ENCODE measurements around the gene ASB2.

Gene ASB2

DNA sequence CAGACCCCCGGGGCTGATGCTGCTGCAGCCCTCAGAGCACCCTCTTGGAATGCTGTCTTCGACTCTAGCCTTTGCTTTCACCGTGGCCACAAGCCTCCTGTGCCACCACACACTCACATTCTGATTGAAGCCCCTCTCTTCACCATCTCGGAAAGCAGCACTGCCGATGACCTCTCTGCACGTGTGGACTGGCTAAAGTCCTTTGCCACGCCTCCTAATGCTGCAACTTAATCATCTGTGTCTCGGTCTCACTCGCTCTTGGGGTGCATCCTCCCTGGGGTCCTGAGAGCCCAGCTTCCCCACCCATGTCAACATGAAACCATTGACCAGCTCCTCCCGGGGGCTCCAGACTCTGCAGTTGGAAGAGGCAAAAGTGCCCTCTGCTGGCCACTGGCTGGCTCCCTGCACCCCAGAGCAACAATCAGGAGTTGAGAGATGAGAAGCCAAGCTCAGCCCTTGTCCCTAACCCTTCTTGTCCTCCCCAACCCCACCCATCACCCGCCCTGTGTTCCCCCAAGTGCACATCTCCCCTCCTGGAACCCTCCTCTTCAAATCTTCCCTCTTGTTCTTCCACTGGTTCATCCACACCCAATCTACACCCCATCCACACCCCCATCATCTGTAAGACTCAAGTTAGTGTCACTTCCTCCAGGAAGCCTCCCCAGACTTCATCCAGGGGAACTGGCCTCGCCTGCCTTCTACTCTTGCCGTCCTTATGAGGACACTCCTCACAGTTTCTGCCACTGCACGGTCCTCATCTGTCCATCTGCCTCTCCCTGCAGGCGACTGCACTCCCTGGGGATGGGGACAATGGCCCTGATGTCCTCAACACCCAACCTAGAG, 72.8 kb downstream of the ASB2 start:
- in situ Hi-C loops (cut with HindIII; ENCODE audit: low pct_ligation_motif_present, low pct_unique_long_range_greater_than_20kb, low sequenced_read_pairs), result loop anchor here (25.0 kb wide), 1 partner anchor 241 kb away; no protein-coding TSS in a partner anchor

GRCh38 chr14:93902619-93903307, 73.6 kb downstream of the ASB2 start:
- in situ Hi-C loops (cut with HindIII; ENCODE audit: low pct_ligation_motif_present, low pct_unique_long_range_greater_than_20kb, low sequenced_read_pairs), result loop anchor here (25.0 kb wide), 1 partner anchor 240 kb away; no protein-coding TSS in a partner anchor
- no peak for DNase-seq

More for the DNA sequence above, 72.8 kb downstream of the ASB2 start:
- peak; percentile 7 for DNase-seq

DNA sequence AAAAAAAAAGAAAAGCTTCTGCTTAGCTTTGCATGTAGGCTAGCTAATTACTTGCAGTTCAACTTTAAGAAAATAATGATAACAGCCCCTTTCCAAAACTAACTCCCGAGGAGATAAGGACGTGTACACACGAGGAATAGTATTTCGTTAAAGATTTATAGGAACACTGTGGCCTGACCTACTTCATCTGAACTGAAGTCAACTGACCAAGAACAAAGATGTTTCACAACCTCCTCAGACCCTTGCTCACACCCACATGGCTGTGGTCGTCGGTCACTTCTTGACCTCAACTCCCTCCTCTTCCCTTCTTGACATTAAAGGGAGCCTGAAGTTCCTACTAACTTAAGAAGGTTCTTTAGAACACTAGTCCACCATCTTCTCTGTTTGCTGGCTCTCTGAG, 74.6 kb downstream of the ASB2 start:
- in situ Hi-C loops (cut with HindIII; ENCODE audit: low pct_ligation_motif_present, low pct_unique_long_range_greater_than_20kb, low sequenced_read_pairs), result loop anchor here (25.0 kb wide), 1 partner anchor 240 kb away; no protein-coding TSS in a partner anchor
- DNase-seq, result no peak

DNA sequence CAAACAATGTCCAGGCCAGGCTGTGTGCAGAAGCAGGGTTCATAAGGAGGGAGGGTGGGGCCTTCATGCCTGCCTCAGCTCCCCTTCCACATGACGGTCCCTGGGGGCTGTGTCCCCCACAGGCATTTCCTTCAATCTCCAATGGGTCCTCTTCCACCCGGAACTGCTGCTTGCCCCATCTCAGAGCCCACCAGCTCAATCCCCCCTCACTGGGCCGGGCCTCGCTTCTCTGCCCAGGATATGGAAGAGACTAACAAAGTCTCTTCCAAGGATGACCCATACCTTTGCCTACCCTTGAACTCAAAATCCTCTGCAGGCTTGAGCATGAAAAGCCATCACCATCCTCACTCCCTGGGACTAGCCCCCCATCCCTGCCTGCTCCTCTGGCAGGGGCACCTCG, 77.6 kb downstream of the ASB2 start:
- DNase-seq, result no peak

DNA sequence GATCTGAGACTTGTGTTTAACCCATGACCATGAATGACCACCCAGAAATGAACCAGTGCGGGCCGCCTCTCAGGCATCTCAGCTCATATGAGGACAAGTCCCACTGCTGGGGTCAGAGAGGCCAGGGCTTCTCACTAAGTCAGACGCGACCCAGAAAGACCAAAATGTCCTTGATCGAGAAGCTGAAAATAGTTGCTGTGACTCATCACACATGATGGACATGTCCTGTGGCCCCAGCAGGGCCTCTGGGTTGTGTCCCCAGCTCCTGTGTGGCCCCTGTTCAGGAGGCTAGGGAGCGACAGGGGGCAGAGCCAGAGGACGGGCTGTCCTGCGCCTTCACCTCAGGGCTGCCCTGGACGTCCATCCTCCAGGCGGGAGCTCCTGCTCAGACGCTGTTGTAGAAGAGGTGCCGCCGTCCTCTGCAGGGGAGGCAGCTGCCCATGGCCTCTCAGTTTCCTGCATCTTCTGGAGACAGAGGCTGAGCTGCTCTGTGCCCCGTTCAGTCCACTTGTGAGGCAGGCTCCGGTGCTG, 78.2 kb downstream of the ASB2 start:
- in situ Hi-C loops (cut with HindIII; ENCODE audit: low pct_ligation_motif_present, low pct_unique_long_range_greater_than_20kb, low sequenced_read_pairs), result no loop called here
- DNase-seq, result no peak

More for the DNA sequence above, 77.6 kb downstream of the ASB2 start:
- in situ Hi-C loops (cut with HindIII; ENCODE audit: low pct_ligation_motif_present, low pct_unique_long_range_greater_than_20kb, low sequenced_read_pairs), result no loop called here

DNA sequence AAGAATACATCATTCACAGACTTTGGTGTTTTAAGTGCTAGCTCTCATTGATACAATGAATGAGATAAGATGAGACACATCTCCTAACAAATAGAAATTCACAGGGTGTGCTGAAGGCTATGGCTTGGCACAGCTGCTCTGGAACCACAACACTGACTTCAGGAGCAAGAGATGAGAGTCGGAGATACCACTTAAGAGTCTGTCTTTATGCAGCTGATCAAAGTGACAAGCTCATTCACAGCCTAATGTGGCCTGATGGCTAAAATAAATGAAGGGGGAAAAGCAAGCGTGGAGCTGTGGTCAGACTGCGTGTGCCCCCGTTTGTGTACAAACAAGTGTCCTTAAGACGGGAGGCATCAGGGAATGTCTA, 78.9 kb downstream of the ASB2 start:
- no peak for DNase-seq
- in situ Hi-C loops (cut with HindIII; ENCODE audit: low pct_ligation_motif_present, low pct_unique_long_range_greater_than_20kb, low sequenced_read_pairs), result no loop called here

DNA sequence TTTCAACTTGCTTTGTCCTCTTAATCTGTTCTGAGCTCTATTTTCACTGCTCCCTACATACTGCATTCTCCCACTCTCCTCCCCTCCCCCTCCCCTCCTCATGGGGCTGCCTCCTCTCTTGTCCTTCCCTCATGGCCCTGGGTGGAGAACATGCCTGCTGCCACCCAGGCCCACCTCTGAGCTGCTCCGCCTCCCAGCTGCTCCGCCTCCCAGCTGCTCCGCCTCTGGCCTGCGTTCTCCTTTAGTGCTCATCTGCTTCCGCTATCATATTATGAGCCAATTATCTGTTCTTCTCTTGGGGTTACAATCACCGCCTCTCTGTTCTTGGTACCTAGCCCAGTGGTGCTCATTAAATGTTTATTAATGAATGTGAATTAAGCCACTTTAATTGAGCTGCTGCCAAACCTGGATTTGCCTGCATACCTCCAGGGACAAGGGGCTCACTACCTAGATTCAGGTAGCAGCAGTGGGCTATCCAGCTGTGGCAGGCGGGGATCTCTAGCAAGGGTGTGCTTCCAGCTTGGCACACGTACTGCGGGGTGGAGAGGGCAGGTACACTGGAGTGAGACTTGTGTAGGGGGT, 81.3 kb downstream of the ASB2 start:
- in situ Hi-C loops (cut with HindIII; ENCODE audit: low pct_ligation_motif_present, low pct_unique_long_range_greater_than_20kb, low sequenced_read_pairs), result no loop called here
- DNase-seq, result no peak

GRCh38 chr14:93893661-93894261, 82.6 kb downstream of the ASB2 start:
- no peak for DNase-seq

DNA sequence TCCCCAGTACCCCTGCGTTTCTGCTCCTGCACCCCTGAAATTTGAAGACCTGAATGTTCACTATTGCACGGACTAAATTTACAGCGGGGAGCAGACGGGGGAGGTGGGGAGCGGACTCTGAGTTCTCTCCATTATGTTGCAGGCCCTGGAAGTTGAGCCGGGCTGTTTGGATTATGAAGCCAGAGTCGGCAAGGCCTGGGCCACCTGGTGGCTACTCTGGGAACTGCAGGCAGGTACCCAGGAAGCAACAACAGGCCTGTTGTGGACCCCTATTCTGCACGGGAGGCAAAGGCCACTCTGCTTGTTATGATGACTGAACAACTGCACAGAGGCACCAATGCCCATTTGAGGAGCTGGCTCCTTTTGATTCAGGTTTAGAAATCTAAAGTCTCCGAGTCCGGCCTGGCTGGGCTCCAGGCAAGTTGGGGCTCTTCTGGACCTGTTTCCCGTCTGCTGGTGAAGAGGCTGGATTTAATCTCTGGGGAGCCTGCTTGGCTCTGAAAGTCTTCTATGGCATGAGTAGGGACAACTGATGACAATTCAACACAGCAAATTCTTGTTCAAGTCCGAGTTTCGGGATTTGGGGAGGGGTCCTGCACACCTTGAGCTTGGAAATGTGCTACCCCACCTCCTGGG, 83.3 kb downstream of the ASB2 start:
- DNase-seq, result peak; percentile 46
- in situ Hi-C loops (cut with HindIII; ENCODE audit: low pct_ligation_motif_present, low pct_unique_long_range_greater_than_20kb, low sequenced_read_pairs), result no loop called here

More at GRCh38 chr14:93893661-93894261, 82.6 kb downstream of the ASB2 start:
- in situ Hi-C loops (cut with HindIII; ENCODE audit: low pct_ligation_motif_present, low pct_unique_long_range_greater_than_20kb, low sequenced_read_pairs), result no loop called here

GRCh38 chr14:93892505-93892839, 83.9 kb downstream of the ASB2 start:
- in situ Hi-C loops (cut with HindIII; ENCODE audit: low pct_ligation_motif_present, low pct_unique_long_range_greater_than_20kb, low sequenced_read_pairs), result no loop called here
- DNase-seq, result no peak

DNA sequence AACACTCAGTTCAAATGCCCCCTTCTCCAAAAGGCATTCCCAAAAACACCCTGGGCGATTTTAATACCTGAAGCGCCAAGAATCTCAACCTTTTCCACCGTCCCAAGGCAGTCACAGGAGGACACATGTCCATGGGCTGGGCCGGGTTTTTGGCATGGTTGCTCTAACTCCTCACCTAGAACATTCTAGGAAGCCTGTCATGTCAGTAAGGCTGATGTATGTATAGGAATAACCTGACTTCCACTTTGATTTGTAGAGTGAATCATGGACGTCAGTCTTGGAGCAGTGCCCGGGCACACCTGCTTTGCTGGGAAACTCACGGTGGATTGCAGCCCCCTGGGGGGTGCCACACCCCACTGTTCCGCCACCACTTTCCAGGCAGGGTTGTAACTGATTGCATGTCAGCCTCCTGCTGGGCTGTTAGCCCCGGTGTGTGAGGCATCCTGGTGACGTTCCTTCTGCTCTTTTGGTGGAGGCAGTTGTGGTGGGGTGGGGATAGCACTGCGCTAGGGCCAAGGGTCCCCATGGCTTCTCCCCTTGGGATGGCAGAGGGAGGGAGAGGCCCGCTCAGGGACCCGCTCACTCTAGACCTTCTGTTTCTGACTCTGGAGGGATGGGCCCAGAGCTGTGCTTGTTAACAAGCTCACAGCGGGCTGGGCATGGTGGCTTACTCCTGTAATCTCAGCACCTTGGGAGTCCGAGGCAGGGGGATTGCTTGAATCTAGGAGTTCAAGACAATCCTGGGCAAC, 84.4 kb downstream of the ASB2 start:
- no peak for DNase-seq
- in situ Hi-C loops (cut with HindIII; ENCODE audit: low pct_ligation_motif_present, low pct_unique_long_range_greater_than_20kb, low sequenced_read_pairs), result no loop called here

- DNase-seq, result no peak
- in situ Hi-C loops (cut with HindIII; ENCODE audit: low pct_ligation_motif_present, low pct_unique_long_range_greater_than_20kb, low sequenced_read_pairs), result no loop called here
Observed at GRCh38 chr14:93889739-93890483, 86.5 kb downstream of the ASB2 start.

DNA sequence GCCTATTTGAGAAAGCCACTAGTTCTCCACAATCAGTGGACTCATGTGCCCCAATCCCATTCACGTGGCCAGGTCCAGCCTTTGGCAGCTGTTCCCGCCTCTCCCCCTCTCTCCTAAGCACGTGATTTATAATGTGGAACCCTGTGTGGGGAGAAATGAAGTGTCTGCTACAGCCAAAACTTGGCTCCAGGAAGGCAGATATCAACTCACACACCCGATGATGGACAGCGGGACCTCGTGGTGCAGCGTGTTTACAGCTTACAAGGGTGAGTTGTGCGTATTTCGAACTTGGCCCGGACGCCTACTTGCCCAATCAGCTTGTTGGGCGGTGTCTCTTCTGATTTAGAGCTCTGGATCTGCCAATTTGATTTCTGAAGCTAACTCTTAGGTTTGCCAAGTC, 87.4 kb downstream of the ASB2 start:
- in situ Hi-C loops (cut with HindIII; ENCODE audit: low pct_ligation_motif_present, low pct_unique_long_range_greater_than_20kb, low sequenced_read_pairs), result no loop called here
- DNase-seq, result no peak

GRCh38 chr14:93884950-93885349, 91.4 kb downstream of the ASB2 start:
- in situ Hi-C loops (cut with HindIII; ENCODE audit: low pct_ligation_motif_present, low pct_unique_long_range_greater_than_20kb, low sequenced_read_pairs), result no loop called here
- no peak for DNase-seq

Measured in ACHN (cell line).